Body of pancreas (tissue), 4 donors: ENCODE data around the gene TIMP4. TPM values are rescaled to one million over a fixed set of nuclear protein-coding genes. Genes with fewer than 3 reads are reported as not detected.

Source experiments
- ATAC-seq: fragments of 150-250 bp; one replicate; pipeline ENCODE4 v1.9.1; 2016
- DNase-seq, 4 donors: peaks; one replicate each; pipeline ENCODE4 v3.0.0-alpha.2; 2019
- H3K27ac ChIP-seq, 4 donors: fragments of 200-600 bp; sonication (generic); 1 replicate in 3 of 4; 2 replicates in 1 of 4; pipeline versions ENCODE4 v1.5.1 to v1.6.1; 2016 to 2019; ENCODE audit warnings: mild to moderate bottlenecking in 1 of 4, mixed read lengths in 1 of 4, moderate library complexity in 1 of 4
- H3K27me3 ChIP-seq, 2 donors: fragments of 200-600 bp; sonication (generic); one replicate each; pipeline ENCODE4 v1.6.0; 2016; ENCODE audit warnings: mild to moderate bottlenecking in 1 of 2
- H3K36me3 ChIP-seq, 2 donors: fragments of 200-600 bp; sonication (generic); replicated peaks in 1 of 2; 2 replicates each; pipeline ENCODE4 v1.5.1; 2016; ENCODE audit warnings: low read depth in 2 of 2; ENCODE audit not compliant: insufficient read depth in 1 of 2
- H3K4me1 ChIP-seq: fragments of 200-600 bp; sonication (generic); one replicate; pipeline ENCODE4 v1.6.0; 2016
- H3K4me3 ChIP-seq, 2 donors: fragments of 200-600 bp; sonication (generic); 1 replicate in 1 of 2; 2 replicates in 1 of 2; pipeline ENCODE4 v1.5.1; 2016 to 2019
- H3K9me3 ChIP-seq, 3 donors: fragments of 200-600 bp; sonication (generic); 1 replicate in 2 of 3; 2 replicates in 1 of 3; pipeline ENCODE4 v1.5.1; 2016
- POLR2A ChIP-seq, 3 donors: fragments of 450-650 bp; IDR thresholded peaks; one replicate each; pipeline ENCODE4 v1.6.1; 2016; ENCODE audit warnings: antibody characterized with exemption in 3 of 3, mild to moderate bottlenecking in 2 of 3
- WGBS, 2 donors: methylation state at CpG; one replicate each; pipeline ENCODE4 v1.1.5; 2017; 5-methylcytosine and 5-hydroxymethylcytosine counted together
- intact Hi-C: fragments of 100-400 bp; cut with DNase I; formaldehyde crosslinking; loops from one replicate; pipeline ENCODE4 v1.15.1; 2023
- total RNA-seq, 2 donors: library from RNA; depleted of rRNA; stranded (reverse); fragments of >200 nt; gene quantifications; one replicate each; pipeline ENCODE4 v1.1.0, GENCODE V29; 2016
- TF ChIP-seq, protein P1 (sequence below), 7 experiments: fragments of 450-650 bp in 4 of 7; fragments of 200-600 bp in 3 of 7; sonication (generic) in 3 of 7; IDR thresholded peaks; one replicate each; pipeline ENCODE4 v1.5.1; 2016 to 2019; ENCODE audit warnings: antibody characterized with exemption in 7 of 7

The TIMP4 gene
- 10 to 100 TPM; 11.7 to 41.5 TPM for total RNA-seq

DNA sequence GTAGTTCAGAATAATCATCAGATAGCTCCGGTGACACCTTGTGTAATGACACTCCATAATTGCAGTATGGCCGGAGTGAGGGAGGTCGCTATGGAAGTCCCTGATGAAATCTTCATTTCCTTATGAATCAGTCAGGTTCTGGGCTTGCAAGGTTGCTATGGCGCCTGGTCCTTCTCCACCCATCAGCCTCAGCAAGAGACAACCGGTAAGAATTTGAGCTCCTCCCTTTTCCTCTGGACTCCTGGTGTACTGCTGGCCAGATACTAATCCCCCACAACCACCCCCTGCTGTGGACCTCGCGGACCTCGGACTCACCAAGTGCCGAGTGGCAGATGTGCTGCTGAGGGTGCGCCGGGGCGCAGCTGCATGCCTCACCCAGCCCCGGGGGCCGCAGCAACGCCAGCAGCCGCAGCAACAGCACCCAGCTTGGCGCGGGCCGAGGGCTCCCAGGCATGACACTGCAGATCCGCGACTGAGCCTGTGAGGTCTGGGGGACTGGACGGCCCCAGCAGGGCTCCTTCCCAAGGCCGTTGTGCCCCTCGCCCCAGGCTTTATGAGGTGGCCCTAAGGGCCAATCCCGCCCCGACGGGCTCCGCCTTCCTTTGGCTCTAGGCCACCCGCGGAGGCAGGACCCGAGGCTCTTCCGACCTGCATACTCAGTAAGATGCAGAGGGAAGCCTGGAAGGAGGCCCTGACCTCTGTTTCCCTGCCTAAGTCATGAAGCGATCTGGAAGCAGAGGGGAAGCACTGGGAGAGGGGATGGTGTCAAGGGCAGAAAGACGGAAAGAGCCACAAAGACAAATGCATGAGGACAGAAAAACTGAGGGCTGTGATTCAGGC lies at the start of gene TIMP4:
Gene TIMP4 (minus strand): TSS at position 526 of the 840 bp plus-strand sequence. CDS start 72 bp downstream, at position 454.
- Histone ChIP-seq H3K4me3 (no peak within 1 kb of the TSS), H3K9me3 (no peaks in the 10 kb centered on the region), H3K27me3 (peaks cover 0 to 5% of the 10 kb centered on the region in 2 donors), H3K36me3 (no peaks in the 10 kb centered on the region), H3K27ac (peak within 1 kb of the TSS in 2 of 4 donors; percentile 10 to 16), H3K4me1 (peaks cover 7% of the 10 kb centered on the region)
- intact Hi-C loops: no loop called here
- WGBS, 2 donors: 17 to 28% methylated on average over 18 to 34 of the region's 34 CpGs
- peak; percentile 53 for ATAC-seq
- TF ChIP-seq, protein P1, sequence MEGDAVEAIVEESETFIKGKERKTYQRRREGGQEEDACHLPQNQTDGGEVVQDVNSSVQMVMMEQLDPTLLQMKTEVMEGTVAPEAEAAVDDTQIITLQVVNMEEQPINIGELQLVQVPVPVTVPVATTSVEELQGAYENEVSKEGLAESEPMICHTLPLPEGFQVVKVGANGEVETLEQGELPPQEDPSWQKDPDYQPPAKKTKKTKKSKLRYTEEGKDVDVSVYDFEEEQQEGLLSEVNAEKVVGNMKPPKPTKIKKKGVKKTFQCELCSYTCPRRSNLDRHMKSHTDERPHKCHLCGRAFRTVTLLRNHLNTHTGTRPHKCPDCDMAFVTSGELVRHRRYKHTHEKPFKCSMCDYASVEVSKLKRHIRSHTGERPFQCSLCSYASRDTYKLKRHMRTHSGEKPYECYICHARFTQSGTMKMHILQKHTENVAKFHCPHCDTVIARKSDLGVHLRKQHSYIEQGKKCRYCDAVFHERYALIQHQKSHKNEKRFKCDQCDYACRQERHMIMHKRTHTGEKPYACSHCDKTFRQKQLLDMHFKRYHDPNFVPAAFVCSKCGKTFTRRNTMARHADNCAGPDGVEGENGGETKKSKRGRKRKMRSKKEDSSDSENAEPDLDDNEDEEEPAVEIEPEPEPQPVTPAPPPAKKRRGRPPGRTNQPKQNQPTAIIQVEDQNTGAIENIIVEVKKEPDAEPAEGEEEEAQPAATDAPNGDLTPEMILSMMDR (IDR thresholded peaks at IDR 0.05): no peak
- TF ChIP-seq POLR2A (IDR thresholded peaks at IDR 0.05): peak in 1 of 3 donors; percentile 10
- peak in 2 of 4 donors; percentile 28 to 32 for DNase-seq

DNA sequence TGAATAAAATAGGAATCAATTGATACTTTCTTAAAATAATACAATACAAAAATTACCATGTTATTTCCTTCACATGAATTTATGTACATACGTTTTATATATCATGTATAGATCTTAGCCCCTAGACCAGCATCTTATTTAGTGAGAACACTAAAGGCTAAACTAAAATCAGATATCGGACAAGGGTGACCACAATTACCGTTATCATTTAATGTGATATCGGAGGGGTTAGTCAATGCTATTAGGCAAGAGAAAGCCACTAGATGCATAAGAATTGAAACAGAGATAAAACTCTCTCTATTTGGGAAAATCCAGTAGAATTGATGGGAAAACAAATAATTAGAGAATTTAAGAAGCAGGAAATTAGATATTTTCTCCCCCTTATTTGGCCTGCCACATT lies 46.5 kb upstream of the TIMP4 start:
- intact Hi-C loops: no loop called here
- Histone ChIP-seq H3K4me3 (no peak overlapping the region), H3K4me1 (no peaks in the 10 kb centered on the region), H3K27ac (no peak overlapping the region), H3K36me3 (no peaks in the 10 kb centered on the region), H3K9me3 (no peaks in the 10 kb centered on the region), H3K27me3 (no peaks in the 10 kb centered on the region)
- ATAC-seq (no peak), DNase-seq (no peak)
- WGBS, 2 donors: 82 to 86% methylated on average over 4 of the region's 4 CpGs
- no peak for TF ChIP-seq POLR2A (IDR thresholded peaks at IDR 0.05)
- TF ChIP-seq, protein P1 (IDR thresholded peaks at IDR 0.05): no peak

DNA sequence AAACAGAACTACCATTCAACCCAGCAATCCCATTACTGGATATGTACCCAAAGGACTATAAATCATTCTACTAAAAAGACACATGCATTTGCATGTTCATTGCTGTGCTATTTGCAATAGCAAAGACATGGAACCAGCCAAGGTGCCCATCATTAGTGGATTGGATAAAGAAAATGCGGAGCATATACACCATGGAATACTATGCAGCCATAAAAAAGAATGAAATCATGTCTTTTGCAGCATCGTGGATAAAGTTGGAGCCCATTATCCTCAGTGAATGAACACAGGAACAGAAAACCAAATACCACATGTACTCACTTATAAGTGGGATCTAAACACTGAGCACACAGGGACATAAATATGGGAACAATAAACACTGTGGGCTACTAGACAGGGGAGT lies 43.1 kb upstream of the TIMP4 start:
- TF ChIP-seq, protein P1 (IDR thresholded peaks at IDR 0.05): no peak
- no peak for TF ChIP-seq POLR2A (IDR thresholded peaks at IDR 0.05)
- H3K36me3 ChIP-seq: no peaks in the 10 kb centered on the region
- ATAC-seq (no peak), DNase-seq (no peak)
- no peaks in the 10 kb centered on the region for H3K4me1 ChIP-seq
- WGBS, 2 donors: 62 to 76% methylated on average over 2 of the region's 2 CpGs
- H3K4me3 ChIP-seq: no peak overlapping the region
- no peaks in the 10 kb centered on the region for H3K9me3 ChIP-seq
- intact Hi-C loops: no loop called here
- no peaks in the 10 kb centered on the region for H3K27me3 ChIP-seq
- no peak overlapping the region for H3K27ac ChIP-seq

DNA sequence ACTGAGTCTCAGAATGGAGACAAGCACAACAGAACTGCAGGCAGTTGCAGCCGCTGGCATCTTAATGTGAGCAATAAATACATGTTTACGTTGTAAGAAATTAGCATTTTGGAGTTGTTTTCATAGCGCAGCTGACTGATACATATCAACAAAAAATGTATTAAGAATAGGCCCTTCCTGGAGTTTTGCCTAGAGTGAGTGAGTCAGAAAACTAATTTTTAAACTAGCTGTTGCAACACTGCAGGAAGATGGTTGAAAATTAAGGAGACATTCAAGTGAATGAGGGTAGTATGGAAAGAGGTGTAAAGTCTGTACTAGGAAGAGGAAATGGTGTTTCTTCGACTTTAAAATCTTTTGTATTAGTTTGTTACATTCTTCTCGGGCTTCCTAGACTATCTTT lies 39.6 kb upstream of the TIMP4 start:
- Histone ChIP-seq H3K27ac (no peak overlapping the region), H3K9me3 (no peaks in the 10 kb centered on the region), H3K4me3 (no peak overlapping the region), H3K27me3 (no peaks in the 10 kb centered on the region), H3K4me1 (no peaks in the 10 kb centered on the region), H3K36me3 (no peaks in the 10 kb centered on the region)
- WGBS, 2 donors: 56 to 66% methylated on average over 5 of the region's 5 CpGs
- intact Hi-C loops: no loop called here
- TF ChIP-seq, protein P1 (IDR thresholded peaks at IDR 0.05): no peak
- no peak for TF ChIP-seq POLR2A (IDR thresholded peaks at IDR 0.05)
- DNase-seq: no peak
- no peak for ATAC-seq

DNA sequence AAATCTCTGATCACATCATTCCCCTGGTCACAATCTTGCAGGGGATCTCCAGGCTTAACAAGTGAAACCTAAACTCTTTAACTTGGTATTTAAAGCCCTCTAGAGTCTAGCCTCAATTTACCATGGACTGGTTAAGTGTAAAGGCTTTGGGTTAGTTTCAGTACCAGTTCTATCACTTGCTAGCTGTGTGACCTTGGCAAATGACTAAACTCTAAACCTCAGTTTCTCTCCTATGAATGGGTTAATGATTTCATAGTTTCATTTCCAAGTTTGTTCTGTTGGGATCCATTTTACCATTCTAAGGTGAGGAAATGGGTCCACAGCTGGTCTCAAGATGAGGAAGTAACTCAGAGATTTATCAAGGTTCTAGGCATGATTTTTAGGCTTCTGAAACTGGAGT lies 38.8 kb upstream of the TIMP4 start:
- no peak for TF ChIP-seq POLR2A (IDR thresholded peaks at IDR 0.05)
- TF ChIP-seq, protein P1 (IDR thresholded peaks at IDR 0.05): no peak
- ATAC-seq: no peak
- no peaks in the 10 kb centered on the region for H3K36me3 ChIP-seq

More for the DNA sequence above, 38.8 kb upstream of the TIMP4 start:
- Histone ChIP-seq H3K27me3 (no peaks in the 10 kb centered on the region), H3K4me3 (no peak overlapping the region), H3K4me1 (no peaks in the 10 kb centered on the region), H3K27ac (no peak overlapping the region), H3K9me3 (no peaks in the 10 kb centered on the region)
- DNase-seq: no peak
- intact Hi-C loops: no loop called here
